Endodermal cell (in vitro differentiated cells): ENCODE measurements around the gene COL9A2. TPM values are rescaled to one million over a fixed set of nuclear protein-coding genes. Genes with fewer than 3 reads are reported as not detected.
A peak's percentile ranks its signal among the peaks of the same experiment; 100 is the strongest.

Experiments
- DNase-seq: peaks from one replicate; pipeline ENCODE4 v3.0.0-alpha.2; 2017
- H3K27ac ChIP-seq: 2 replicates; pipeline ENCODE4 v1.5.1; 2013; ENCODE audit warnings: mild to moderate bottlenecking, low read depth, low read length, moderate library complexity
- H3K27me3 ChIP-seq: 2 replicates; pipeline ENCODE4 v1.6.1; 2013; ENCODE audit warnings: mild to moderate bottlenecking, low read length, moderate library complexity; ENCODE audit not compliant: insufficient read depth, control insufficient read depth, poor library complexity, severe bottlenecking
- H3K36me3 ChIP-seq: 2 replicates; pipeline ENCODE4 v1.7.0; 2013; ENCODE audit warnings: mild to moderate bottlenecking, low read length, moderate library complexity; ENCODE audit not compliant: control insufficient read depth, insufficient read depth
- H3K4me1 ChIP-seq: one replicate; pipeline ENCODE4 v1.7.0; 2013; ENCODE audit warnings: low read length; ENCODE audit not compliant: control insufficient read depth, insufficient read depth
- H3K4me3 ChIP-seq: 2 replicates; pipeline ENCODE4 v1.5.1; 2013; ENCODE audit warnings: mild to moderate bottlenecking, low read length, moderate library complexity
- H3K9ac ChIP-seq: 2 replicates; pipeline ENCODE4 v1.6.1; 2013; ENCODE audit warnings: mild to moderate bottlenecking, low read length, moderate library complexity; ENCODE audit not compliant: poor library complexity, severe bottlenecking; ENCODE audit errors: extremely low read depth
- H3K9me3 ChIP-seq: 2 replicates; pipeline ENCODE4 v1.6.1; 2013; ENCODE audit warnings: mild to moderate bottlenecking, low read length, moderate library complexity; ENCODE audit not compliant: control insufficient read depth
- H3K27ac Mint-ChIP-seq: 2 replicates; pipeline ENCODE4 v1.8.0; 2020; ENCODE audit warnings: mixed read lengths
- H3K27me3 Mint-ChIP-seq: 2 replicates; pipeline ENCODE4 v1.8.0; 2021; ENCODE audit warnings: mild to moderate bottlenecking, mixed read lengths; ENCODE audit not compliant: insufficient read depth
- H3K36me3 Mint-ChIP-seq: 2 replicates; pipeline ENCODE4 v1.8.0; 2020; ENCODE audit warnings: low read depth, mixed read lengths
- H3K4me1 Mint-ChIP-seq: 2 replicates; pipeline ENCODE4 v1.8.0; 2020; ENCODE audit warnings: mixed read lengths
- H3K4me3 Mint-ChIP-seq: 2 replicates; pipeline ENCODE4 v1.8.0; 2020; ENCODE audit warnings: mild to moderate bottlenecking, moderate library complexity, mixed read lengths
- H3K9me3 Mint-ChIP-seq: 2 replicates; pipeline ENCODE4 v1.8.0; 2020; ENCODE audit warnings: mild to moderate bottlenecking, mixed read lengths
- WGBS, 2 experiments: methylation state at CpG; one replicate each; pipeline versions ENCODE4 v1.1.5 to v1.1.7; 2013; ENCODE audit warnings: missing lambda C conversion rate in 2 of 2, mixed read lengths in 1 of 2; ENCODE audit not compliant: insufficient coverage in 1 of 2, insufficient read length in 1 of 2; 5-methylcytosine and 5-hydroxymethylcytosine counted together
- total RNA-seq, 2 donors: library from RNA; stranded (reverse); fragmentation: NEBNext Ultra II Directional in 1 of 2; extraction: Animal tissue kit (Norgen Biotek cat#: 25700) in 1 of 2; gene quantifications; 2 replicates in 1 of 2; 3 replicates in 1 of 2; pipeline ENCODE4 v1.2.1, GENCODE V29; 2021
- TF ChIP-seq, protein P1 (sequence below): fragments of 200-600 bp; sonication (generic); conservative IDR thresholded peaks from 2 replicates; pipeline ENCODE4 v1.5.0; 2021; ENCODE audit warnings: antibody characterized with exemption, mild to moderate bottlenecking

COL9A2 gene
- total RNA-seq, 2 donors from 2014 or later, result 295 to 470 TPM

DNA sequence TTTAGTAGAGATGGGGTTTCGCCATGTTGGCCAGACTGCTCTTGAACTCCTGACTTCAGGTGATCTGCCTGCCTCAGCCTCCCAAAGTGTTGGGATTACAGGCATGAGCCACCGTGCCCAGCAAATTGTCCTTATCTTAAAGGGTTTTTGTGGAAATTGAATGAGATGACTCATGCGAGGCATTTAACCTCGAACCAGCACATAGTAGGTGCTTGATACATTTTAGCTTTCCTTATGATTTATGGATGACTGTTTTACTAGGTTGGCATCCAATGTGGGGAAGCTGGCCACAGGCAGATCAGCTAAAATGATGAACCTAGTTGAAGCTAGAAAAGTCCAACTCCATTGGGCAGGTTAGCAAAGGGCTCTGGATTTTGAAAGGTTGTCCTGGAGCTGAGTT lies 1.4 kb upstream of the COL9A2 start:
- Mint-ChIP-seq H3K27me3 (peaks cover 43% of the 10 kb centered on the region), H3K4me3 (no peak overlapping the region), H3K36me3 (peaks cover 12% of the 10 kb centered on the region), H3K9me3 (no peaks in the 10 kb centered on the region), H3K4me1 (peaks cover 18% of the 10 kb centered on the region), H3K27ac (no peak overlapping the region)
- Histone ChIP-seq H3K27ac (no peak overlapping the region), H3K36me3 (peaks cover 8% of the 10 kb centered on the region), H3K27me3 (peaks cover 13% of the 10 kb centered on the region), H3K4me3 (no peak overlapping the region), H3K9ac (no peak overlapping the region), H3K4me1 (peaks cover 10% of the 10 kb centered on the region), H3K9me3 (no peaks in the 10 kb centered on the region)
- TF ChIP-seq, protein P1, sequence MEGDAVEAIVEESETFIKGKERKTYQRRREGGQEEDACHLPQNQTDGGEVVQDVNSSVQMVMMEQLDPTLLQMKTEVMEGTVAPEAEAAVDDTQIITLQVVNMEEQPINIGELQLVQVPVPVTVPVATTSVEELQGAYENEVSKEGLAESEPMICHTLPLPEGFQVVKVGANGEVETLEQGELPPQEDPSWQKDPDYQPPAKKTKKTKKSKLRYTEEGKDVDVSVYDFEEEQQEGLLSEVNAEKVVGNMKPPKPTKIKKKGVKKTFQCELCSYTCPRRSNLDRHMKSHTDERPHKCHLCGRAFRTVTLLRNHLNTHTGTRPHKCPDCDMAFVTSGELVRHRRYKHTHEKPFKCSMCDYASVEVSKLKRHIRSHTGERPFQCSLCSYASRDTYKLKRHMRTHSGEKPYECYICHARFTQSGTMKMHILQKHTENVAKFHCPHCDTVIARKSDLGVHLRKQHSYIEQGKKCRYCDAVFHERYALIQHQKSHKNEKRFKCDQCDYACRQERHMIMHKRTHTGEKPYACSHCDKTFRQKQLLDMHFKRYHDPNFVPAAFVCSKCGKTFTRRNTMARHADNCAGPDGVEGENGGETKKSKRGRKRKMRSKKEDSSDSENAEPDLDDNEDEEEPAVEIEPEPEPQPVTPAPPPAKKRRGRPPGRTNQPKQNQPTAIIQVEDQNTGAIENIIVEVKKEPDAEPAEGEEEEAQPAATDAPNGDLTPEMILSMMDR, result no peak
- 89 to 92% methylated on average over 3 to 4 of the region's 4 CpGs for WGBS, 2 experiments
- no peak for DNase-seq

DNA sequence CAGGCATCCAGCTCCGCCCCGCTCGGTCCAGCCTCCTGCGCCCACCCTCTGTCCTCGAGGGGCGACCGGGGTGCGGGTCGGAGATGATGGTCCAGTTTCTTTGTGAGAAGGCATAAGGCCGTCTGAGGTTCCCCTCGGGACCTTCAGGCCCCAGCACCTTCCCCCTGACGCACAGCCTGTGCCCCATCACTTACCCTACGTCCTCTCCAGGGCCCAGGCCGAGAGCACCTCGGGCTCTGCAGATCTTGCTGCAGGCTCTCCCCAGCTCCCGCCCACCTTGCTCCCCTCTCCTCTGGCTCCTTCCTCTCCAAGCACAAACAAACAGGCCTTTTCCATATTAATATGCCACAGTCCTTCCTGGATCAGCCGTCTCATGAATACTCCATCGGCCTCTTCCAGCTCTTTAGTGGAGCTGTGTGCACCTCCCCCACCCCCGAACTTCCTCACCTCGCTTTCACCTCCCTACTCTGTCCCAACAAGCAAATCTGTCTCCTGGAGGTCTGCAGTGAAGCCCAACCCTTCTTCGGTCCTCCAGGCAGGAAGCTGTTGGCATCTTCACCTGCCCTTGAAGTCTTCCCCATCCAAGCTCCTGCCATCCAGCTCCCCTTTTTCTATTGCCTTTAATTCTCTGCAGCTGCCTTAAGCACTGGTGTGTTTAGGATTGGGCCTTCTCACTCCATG lies 448 bp upstream of the COL9A2 start:
- Mint-ChIP-seq H3K36me3 (peaks cover 18% of the 10 kb centered on the region), H3K4me1 (peaks cover 18% of the 10 kb centered on the region), H3K27ac (no peak overlapping the region), H3K4me3 (peak overlapping the region; percentile 80), H3K9me3 (no peaks in the 10 kb centered on the region), H3K27me3 (peaks cover 43% of the 10 kb centered on the region)
- H3K27me3 ChIP-seq, result peaks cover 13% of the 10 kb centered on the region
- TF ChIP-seq, protein P1, result no peak
- H3K27ac ChIP-seq, result no peak overlapping the region
- DNase-seq, result peak; percentile 74
- no peak overlapping the region for H3K4me3 ChIP-seq
- H3K36me3 ChIP-seq, result peaks cover 14% of the 10 kb centered on the region
- WGBS, 2 experiments, result 36 to 43% methylated on average over 11 to 21 of the region's 21 CpGs
- H3K9ac ChIP-seq, result no peak overlapping the region
- no peaks in the 10 kb centered on the region for H3K9me3 ChIP-seq
- H3K4me1 ChIP-seq, result peaks cover 10% of the 10 kb centered on the region

DNA sequence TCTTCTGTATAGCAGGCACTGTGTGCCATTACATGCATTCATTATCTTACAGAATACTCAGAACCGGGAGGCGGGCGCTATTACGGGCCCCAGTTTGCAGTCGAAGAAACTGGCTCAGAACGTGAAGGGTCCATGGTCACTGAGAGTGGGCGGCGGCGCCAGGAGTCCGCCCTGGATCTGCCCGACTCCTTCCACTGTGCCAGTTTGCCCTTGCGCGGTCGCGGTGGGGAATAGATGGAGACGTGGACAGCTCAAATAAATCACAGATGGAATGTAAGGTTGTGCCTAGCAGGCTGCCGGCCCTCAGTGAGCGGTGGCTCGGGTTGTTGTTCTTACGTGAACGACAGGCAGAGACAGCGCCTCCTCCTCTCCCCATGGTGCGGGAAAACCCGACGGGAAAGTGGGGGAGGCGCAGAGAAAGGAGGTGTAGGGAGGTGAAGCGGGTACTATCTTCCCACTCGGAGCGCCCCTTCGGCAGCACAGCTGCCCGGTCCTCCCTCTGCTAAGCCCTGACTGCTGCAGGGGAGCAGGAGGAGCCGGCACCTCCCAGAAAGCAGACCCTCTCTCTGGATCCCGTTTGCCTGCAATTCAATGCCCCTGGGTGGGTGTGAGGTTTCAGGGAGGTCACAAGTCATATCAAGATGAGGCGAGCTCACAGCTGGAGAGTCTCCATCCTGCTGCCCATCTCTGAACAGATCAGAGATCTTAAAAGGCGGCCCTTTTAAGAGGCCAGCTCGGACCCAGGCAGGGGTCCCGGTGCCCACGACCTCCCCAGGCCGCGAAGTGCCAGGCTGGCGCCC lies 1.1 kb downstream of the COL9A2 start:
- 6% methylated on average over 17 to 41 of the region's 41 CpGs for WGBS, 2 experiments
- H3K9me3 Mint-ChIP-seq, result no peaks in the 10 kb centered on the region
- Histone ChIP-seq H3K9ac (peak overlapping the region; percentile 45), H3K27me3 (peaks cover 13% of the 10 kb centered on the region), H3K27ac (peak overlapping the region; percentile 78), H3K4me3 (peak overlapping the region; percentile 83), H3K36me3 (peaks cover 26% of the 10 kb centered on the region), H3K9me3 (no peaks in the 10 kb centered on the region), H3K4me1 (peaks cover 10% of the 10 kb centered on the region)
- H3K4me3 Mint-ChIP-seq, result peak overlapping the region; percentile 80
- peaks cover 29% of the 10 kb centered on the region for H3K36me3 Mint-ChIP-seq
- peaks cover 43% of the 10 kb centered on the region for H3K27me3 Mint-ChIP-seq
- TF ChIP-seq, protein P1, result no peak
- DNase-seq, result peak; percentile 85
- peak overlapping the region; percentile 90 for H3K27ac Mint-ChIP-seq
- peaks cover 18% of the 10 kb centered on the region for H3K4me1 Mint-ChIP-seq
